ENCODE data around the gene SH3RF2. TPM values are rescaled to one million over a fixed set of nuclear protein-coding genes. Genes with fewer than 3 reads are reported as not detected.

SH3RF2 gene
- total RNA-seq, 2 donors from 2014 or later = 41.2 to 272 TPM

- Histone ChIP-seq H3K27me3 (no peaks in the 10 kb centered on the region), H3K4me3 (no peak overlapping the region), H3K36me3 (no peaks in the 10 kb centered on the region), H3K9me3 (no peaks in the 10 kb centered on the region), H3K27ac (no peak overlapping the region), H3K4me1 (no peaks in the 10 kb centered on the region)
- no peak for DNase-seq (ENCODE audit: low spot score)
- TF ChIP-seq CTCF (IDR thresholded peaks at IDR 0.05) = no peak
Measured at GRCh38 chr5:146088098-146088497, 151.7 kb downstream of the SH3RF2 start.

- Histone ChIP-seq H3K27me3 (no peaks in the 10 kb centered on the region), H3K9me3 (no peaks in the 10 kb centered on the region), H3K36me3 (no peaks in the 10 kb centered on the region), H3K27ac (no peak overlapping the region), H3K4me1 (no peaks in the 10 kb centered on the region), H3K4me3 (no peak overlapping the region)
- DNase-seq (ENCODE audit: low spot score) = no peak
- TF ChIP-seq CTCF (IDR thresholded peaks at IDR 0.05) = no peak
Measured at GRCh38 chr5:146089287-146089686, 152.9 kb downstream of the SH3RF2 start.

- TF ChIP-seq CTCF (IDR thresholded peaks at IDR 0.05) = no peak
- Histone ChIP-seq H3K4me3 (no peak overlapping the region), H3K27me3 (no peaks in the 10 kb centered on the region), H3K9me3 (no peaks in the 10 kb centered on the region), H3K4me1 (no peaks in the 10 kb centered on the region), H3K27ac (no peak overlapping the region), H3K36me3 (no peaks in the 10 kb centered on the region)
- no peak for DNase-seq (ENCODE audit: low spot score)
Measured at GRCh38 chr5:146091881-146092280, 155.5 kb downstream of the SH3RF2 start.

GRCh38 chr5:146098047-146098446, 161.7 kb downstream of the SH3RF2 start:
- Histone ChIP-seq H3K27ac (no peak overlapping the region), H3K36me3 (no peaks in the 10 kb centered on the region), H3K27me3 (no peaks in the 10 kb centered on the region), H3K4me3 (no peak overlapping the region), H3K4me1 (no peaks in the 10 kb centered on the region), H3K9me3 (no peaks in the 10 kb centered on the region)
- no peak for TF ChIP-seq CTCF (IDR thresholded peaks at IDR 0.05)
- DNase-seq (ENCODE audit: low spot score) = no peak

GRCh38 chr5:146101646-146102045, 165.3 kb downstream of the SH3RF2 start:
- no peak overlapping the region for H3K4me3 ChIP-seq
- no peaks in the 10 kb centered on the region for H3K9me3 ChIP-seq
- no peak for TF ChIP-seq CTCF (IDR thresholded peaks at IDR 0.05)
- no peaks in the 10 kb centered on the region for H3K36me3 ChIP-seq
- H3K27ac ChIP-seq = peak overlapping the region in 1 of 2 donors; percentile 31
- no peak for DNase-seq (ENCODE audit: low spot score)
- peaks cover 0 to 8% of the 10 kb centered on the region in 2 donors for H3K4me1 ChIP-seq
- H3K27me3 ChIP-seq = no peaks in the 10 kb centered on the region

GRCh38 chr5:146103594-146103993, 167.2 kb downstream of the SH3RF2 start:
- Histone ChIP-seq H3K9me3 (no peaks in the 10 kb centered on the region), H3K4me3 (no peak overlapping the region), H3K27ac (peak overlapping the region; percentile 22 to 43), H3K4me1 (peaks cover 0 to 8% of the 10 kb centered on the region in 2 donors), H3K27me3 (no peaks in the 10 kb centered on the region), H3K36me3 (no peaks in the 10 kb centered on the region)
- DNase-seq (ENCODE audit: low spot score) = no peak
- TF ChIP-seq CTCF (IDR thresholded peaks at IDR 0.05) = no peak

Measured in right atrium auricular region (tissue), 2 donors.